G401 (cell line): ENCODE measurements around the gene OR10V1. TPM values are rescaled to one million over a fixed set of nuclear protein-coding genes. Genes with fewer than 3 reads are reported as not detected.
"Not testable (repeated sequence)": the region's sequence is repeated elsewhere in the genome, so short reads cannot be mapped to it uniquely, and the experiment has no call there.

Experiments
- DNase-seq: peaks from one replicate; pipeline ENCODE4 v3.0.0-alpha.2; 2015; ENCODE audit warnings: low spot score
- in situ Hi-C: cut with HindIII; loops from 2 replicates; pipeline ENCODE4 v1.10.0; 2016; ENCODE audit warnings: low sequenced_read_pairs, mixed read lengths
- total RNA-seq: library from RNA; depleted of rRNA; stranded (reverse); fragments of >200 nt; shearing (Covaris generic); gene quantifications from 2 replicates; pipeline ENCODE4 v1.2.3, GENCODE V29; 2014

Gene OR10V1
- total RNA-seq, 1 experiment from 2014 or later: not detected

DNA sequence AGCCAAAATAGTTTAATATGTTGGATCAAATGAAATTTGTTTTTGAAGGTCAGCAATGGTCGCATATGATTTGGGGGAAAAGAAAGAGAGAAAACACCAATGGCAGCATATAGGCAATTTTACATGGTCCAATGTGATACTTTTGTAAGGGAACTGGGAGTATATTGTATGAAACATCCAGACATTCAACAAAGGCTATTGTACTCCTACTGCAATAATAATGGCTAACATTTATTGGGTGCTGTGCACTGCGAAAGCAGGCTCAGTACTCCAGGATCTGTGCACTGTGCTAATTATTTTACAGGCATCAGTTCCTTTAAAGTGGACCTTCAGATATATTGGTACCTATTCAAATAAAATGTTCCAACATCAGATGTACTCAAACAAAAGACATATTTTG is 5.9 kb upstream of the OR10V1 start:
- no peak for DNase-seq
- in situ Hi-C loops: no loop called here

DNA sequence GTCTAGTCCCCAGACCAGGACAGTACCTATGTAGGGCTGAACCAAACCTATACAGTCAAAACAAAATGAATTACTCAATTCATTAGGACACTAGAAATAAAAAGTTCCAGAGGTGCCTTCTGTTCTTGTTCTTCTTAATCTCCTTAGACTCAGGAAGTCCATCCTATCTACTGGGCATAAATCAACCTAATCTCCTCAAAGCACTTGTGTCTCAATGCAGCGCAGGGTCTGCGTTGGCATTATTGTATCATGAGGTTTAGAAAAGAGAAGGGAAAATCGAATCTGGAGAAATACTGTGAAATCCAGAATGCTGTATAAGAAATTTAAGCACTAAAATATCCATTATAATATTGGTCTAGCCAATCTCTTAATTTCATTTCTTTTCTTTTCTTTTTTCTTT is 2.4 kb upstream of the OR10V1 start:
- no peak for DNase-seq
- in situ Hi-C loops: no loop called here

DNA sequence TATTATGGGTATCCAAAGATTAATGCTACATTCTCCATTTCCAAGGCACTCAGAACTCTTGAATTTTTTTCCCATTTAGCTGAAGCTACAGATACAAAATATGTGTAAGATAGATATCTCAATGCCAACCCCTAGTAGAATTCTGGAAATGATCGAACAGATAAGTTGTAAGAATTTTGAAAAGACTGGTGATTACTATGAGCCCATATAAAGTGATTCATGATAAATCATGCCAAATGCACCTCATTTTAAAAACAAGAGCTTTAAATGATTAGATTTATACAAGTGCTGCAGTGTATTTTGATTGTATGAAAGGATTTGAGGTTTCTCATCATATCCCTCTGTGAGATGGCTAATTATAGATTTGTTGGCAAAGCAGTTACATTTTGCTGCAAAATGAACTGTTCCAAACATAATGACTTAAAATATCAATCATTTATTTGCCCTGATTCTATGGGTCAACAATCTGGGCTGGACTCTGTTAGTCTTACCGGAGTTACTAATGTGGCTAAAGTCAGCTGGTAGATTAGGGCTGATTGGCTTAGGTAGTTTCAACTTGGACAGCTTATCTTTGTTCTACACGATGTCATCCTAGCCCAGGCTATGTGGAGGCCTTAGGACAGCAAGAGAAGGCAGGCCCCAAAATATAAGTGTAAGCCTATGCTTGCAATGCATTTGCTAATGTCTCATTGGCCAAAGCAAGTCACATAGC is 3.4 kb downstream of the OR10V1 start:
- in situ Hi-C loops: no loop called here
- DNase-seq: no peak

DNA sequence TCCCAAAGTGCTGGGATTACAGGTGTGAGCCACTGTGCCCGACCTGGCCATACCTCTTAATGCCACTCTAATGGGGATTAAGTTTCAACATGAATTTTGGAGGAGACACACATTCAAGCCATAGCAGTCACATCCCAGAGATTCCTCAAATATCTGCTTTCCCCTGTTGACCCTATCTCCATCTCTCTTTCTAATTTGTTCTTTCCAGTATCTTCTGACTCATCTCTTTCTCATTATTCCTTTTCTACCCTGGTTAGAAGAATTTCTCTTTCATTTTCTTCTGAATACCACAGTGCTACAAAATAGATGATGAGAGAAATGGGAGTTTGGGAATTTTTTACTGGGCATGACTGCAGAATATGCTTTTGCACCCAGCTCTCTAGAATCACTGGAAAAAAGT is 5.1 kb downstream of the OR10V1 start:
- in situ Hi-C loops: no loop called here
- no peak for DNase-seq

DNA sequence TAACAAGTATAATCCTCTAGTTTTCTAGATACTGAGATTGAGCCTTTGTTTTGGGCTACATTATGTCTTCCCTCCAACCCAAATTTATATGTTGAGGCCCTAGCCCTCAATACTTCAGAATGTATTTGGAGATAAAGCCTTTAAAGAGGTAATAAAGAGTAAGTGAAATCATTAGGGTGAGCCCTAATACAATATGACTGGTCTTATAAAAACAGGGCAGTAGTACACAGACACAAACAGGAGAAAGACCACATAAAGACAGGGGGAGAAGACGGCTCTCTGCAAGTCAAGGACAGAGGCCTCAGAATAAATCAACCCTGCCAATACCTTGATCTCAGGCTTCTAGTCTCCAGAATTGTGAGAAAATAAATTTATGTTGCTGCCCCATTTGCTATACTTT is 6.3 kb downstream of the OR10V1 start:
- no peak for DNase-seq
- in situ Hi-C loops: no loop called here

DNA sequence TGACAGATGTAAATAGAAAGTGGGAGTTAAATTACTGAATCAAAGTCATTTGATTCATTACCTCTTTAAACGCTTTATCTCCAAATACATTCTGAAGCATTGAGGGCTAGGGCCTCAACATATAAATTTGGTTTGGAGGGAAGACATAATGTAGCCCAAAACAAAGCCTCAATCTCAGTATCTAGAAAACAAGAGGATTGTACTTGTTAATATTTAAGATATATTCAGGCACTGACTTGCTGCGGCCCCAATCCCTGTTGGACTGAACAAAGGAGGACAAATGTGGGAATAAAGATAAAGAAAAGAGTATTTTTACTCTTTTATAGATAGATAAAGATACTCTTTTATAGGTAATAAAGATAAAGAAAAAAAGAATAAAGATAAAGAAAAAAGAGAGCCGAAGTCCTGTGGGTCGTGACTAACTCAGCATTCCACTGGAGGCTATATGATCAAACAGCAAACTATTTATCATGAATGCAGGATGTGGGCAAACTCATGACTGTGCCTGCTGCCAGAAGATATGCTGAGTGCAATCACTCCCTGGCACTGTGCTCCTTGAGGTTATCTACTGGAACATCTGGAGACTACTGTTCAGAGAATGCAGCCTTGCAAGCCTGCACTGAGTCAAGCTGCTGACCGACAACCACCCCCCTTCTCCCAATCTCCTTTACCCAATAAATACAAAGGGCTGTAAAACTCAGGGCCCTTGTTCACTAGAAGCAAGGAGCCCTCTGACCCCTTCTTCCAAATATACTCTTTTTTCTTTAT is 6.9 kb downstream of the OR10V1 start:
- in situ Hi-C loops: no loop called here
- DNase-seq: no peak

DNA sequence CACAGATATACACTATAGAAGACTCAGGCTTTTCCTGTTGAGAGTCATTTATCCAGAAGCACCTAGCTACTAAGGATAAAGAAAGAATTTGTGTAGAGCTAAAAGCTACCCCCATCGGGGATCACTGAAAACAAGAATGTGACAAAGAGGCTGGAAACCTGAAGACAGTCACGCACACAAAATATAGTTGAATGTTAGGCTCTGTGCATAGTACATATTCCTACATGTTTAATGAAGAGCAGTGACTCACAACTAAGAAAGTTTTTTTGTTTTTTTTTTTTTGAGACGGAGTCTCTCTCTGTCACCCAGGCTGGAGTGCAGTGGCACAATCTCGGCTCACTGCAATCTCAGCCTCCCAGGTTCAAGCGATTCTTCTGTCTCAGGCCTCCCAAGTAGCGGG is 8.4 kb downstream of the OR10V1 start:
- no peak for DNase-seq
- in situ Hi-C loops: no loop called here

DNA sequence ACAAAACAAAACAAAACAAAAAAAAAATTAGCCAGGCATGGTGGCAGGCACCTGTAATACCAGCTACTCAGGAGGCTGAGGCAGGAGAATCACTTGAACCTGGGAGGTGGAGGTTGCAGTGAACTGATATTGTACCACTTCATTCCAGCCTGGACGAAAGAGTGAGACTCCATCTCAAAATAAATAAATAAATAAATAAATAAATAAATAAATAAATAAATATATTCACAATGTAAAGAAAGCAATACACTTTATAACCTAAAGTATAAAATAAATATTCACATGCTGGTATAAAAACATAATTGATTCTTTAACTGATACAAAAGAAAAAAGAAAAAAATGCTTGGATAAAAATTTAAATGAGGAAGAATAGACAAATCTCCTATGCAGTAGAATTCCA is 10.1 kb downstream of the OR10V1 start:
- in situ Hi-C loops: not testable (repeated sequence)

DNA sequence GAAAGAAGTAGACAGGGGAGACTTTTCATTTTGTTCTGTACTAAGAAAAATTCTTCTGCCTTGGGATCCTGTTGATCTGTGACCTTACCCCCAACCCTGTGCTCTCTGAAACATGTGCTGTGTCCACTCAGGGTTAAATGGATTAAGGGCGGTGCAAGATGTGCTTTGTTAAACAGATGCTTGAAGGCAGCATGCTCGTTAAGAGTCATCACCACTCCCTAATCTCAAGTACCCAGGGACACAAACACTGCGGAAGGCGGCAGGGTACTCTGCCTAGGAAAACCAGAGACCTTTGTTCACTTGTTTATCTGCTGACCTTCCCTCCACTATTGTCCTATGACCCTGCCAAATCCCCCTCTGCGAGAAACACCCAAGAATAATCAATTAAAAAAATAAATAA is 13.5 kb downstream of the OR10V1 start:
- DNase-seq, in situ Hi-C loops: not testable (repeated sequence)

More for the DNA sequence above, 10.1 kb downstream of the OR10V1 start:
- not testable (repeated sequence) for DNase-seq

DNA sequence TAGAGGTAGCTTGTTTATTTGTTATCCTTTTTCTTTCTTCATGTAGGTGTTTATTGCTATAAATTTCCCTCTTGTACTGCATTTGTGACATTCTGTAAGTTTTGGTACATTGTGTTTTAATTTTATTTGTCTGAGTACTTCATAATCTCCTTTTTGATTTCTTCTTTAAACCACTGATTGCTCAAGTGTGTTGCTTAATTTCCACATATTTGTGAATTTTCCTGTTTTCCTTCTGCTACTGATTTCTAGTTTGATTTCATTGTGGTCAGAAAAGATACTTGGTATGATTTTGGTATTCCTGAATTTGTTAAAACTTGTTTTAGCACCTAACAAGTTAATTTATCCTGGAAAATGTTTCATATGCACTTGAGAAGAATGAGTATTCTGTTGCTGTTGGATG is 15.1 kb downstream of the OR10V1 start:
- DNase-seq: no peak
- in situ Hi-C loops: no loop called here

DNA sequence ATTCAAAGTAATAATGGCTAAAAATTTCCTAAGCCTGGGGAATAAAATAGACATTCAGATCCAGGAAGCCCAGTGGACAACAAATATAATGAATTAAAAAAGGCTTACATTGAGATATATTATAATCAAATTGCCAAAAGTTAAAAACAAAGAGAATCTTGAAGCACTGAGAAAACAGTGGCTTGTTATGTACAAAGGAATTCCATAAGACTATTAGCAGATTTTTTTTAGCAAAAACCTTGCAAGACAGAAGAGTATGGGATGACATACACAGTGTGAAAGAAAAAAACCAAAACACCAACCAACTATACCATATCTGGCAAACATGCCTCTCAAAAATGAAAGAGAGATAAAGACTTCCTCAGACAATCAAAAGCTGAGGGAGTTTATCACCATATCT is 20.7 kb downstream of the OR10V1 start:
- no peak for DNase-seq
- in situ Hi-C loops: no loop called here

DNA sequence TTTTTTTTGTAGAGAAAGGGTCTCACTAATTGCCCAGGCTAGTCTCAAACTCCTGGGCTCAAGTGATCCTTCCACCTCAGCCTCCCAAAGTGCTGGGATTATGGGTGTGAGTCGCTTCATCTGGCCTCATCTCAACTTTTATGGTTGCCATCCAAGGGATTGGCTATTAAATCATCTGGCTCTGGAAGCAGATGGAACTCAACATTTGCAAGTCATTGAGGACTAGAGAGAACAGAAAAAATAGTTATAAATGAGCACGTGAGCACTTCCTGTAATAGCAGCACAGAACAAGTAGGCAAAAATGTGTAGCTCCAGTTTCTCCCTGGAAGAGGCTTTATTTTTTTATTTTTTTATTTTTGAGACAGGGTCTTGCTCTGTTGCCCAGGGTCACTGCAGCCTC is 22.5 kb downstream of the OR10V1 start:
- no peak for DNase-seq
- in situ Hi-C loops: no loop called here

DNA sequence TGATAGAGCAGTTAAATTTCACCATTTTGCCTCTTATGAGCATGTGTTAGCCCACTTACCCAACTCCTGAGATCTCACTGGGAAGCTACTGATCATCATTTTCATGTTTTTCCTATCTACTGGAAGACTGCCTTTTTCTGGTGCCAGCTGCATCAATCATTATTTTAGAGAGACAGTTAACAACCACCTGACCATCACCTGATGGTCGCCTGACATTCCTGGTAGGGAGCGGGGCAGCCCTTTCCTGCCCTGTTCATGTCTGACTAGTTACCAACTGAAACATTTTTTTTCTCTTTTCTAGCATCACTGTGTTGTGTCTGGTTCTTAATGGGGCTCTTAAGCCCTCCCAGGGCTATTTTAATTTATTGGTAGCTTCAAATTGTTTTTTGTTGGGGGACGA is 24.6 kb downstream of the OR10V1 start:
- in situ Hi-C loops: no loop called here
- no peak for DNase-seq

DNA sequence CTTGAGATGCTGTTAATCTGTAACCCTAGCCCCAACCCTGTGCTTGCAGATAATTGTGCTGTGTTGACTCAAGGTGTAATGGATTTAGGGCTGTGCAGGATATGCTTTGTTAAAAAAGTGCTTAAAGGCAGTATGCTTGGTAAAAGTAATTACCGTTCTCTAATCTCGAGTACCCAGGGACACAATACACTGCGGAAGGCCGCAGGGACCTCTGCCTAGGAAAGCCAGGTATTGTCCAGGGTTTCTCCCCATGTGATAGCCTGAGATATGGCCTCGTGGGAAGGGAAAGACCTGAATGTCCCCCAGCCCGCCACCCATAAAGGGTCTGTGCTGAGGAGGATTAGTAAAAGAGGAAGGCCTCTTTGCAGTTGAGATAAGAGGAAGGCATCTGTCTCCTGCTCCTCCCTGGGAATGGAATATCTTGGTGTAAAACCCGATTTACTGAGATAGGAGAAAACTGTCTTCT is 32.4 kb downstream of the OR10V1 start:
- DNase-seq, in situ Hi-C loops: not testable (repeated sequence)

DNA sequence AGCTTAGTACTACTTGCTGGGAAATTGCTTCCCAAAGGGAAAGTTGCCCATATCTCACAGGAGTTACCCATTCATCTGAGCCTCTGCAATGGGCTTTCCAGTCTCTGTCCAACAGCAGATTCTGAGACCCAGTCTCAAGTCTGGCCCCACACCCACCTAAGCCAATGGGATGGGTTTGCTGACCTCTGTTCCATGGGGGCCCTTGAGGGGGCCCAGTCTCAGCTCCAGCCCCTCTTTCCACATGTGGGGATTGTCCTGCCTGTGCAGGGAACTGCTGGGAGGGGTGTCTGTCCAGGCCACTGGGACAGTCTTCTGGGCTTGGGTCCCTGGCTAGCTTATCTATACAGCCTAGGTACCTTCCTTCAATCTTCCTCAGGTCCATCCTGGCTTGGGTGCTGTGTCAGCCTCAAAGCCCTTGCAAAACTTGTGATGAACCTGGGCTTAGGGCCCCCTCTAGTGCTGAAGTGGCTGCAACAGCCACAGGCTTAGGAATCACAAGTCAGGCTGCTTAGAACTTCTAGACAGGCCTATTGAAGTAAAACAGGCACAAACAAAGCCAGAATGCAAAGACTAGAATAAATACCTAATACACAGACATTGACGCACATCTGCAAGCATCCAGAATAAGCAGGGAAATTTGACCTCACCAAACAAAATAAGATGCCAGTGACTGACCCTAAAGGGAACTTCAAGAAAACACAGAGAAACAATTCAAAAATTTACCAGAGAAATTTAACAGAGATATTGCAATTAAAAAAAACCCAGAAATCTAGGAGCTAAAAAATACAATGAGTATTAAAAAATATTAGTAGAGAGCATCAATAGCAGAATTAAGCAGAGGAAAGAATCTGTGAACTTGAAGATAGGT is 33.1 kb downstream of the OR10V1 start:
- in situ Hi-C loops: no loop called here
- DNase-seq: peak; percentile 40

DNA sequence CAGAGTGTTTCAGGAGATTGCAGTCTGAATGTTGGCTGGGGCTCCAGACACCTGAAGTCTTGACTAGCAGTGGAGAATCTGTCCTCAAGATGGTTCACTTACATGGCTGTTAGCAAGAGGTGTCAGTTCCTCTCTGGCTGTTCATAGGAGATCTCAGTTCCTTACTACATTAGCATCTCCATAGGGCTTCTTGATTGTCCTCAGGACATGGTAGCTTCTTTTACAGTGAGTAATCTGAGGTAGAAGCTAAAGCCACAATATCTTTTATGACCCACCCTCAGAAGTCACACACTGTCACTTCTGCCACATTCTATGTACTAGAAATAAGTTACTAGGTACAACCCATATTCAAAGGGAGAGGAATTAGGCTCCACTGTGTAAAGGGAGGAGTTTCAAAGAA is 34.3 kb downstream of the OR10V1 start:
- in situ Hi-C loops: no loop called here
- no peak for DNase-seq

DNA sequence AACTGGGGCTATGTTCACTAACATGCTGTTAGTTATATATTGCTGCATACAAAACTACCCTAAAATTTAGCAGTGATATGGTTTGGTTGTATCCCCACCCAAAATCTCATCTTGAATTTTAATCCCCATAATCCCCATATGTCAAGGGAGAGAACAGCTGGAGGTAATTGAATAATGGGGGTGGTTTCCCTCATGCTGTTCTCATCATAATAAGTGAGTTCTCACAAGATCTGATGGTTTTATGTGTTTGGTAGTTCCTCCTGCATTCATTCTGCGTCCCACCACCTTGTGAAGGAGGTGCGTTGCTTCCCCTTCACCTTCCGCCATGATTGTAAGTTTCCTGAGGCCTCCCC is 34.9 kb downstream of the OR10V1 start:
- no peak for DNase-seq
- in situ Hi-C loops: no loop called here

DNA sequence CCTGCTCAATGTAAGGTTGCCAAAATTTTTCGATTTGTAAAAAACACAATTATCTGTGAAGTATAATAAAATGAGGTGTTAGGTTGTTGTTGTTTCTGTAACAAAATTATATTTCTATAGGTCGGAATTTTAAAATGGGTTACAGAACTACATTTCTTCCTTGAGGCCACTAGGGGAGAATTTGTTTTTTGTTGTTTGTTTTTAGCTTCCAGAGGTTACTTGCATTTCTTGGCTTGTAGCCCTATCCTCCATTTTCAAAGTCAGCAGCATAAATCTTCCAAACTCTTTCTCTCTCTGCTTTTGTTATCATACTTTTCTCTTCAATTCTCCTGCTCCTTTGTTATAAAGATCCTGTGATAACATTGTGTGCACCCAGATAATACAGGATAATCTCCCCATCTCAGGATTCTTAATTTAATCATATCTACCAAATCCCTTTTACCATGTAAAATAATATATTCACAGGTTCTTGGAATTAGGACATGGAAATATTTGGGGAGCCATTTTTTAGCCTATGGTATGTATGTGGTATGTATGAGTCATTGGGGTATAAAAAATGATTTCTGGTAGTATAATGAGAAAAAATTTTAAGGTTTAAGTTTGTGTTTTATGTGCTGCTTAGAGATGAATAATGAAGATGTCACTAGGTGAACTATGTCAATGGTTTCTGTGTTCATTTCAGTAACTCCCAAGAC is 35.4 kb downstream of the OR10V1 start:
- no peak for DNase-seq
- in situ Hi-C loops: no loop called here

DNA sequence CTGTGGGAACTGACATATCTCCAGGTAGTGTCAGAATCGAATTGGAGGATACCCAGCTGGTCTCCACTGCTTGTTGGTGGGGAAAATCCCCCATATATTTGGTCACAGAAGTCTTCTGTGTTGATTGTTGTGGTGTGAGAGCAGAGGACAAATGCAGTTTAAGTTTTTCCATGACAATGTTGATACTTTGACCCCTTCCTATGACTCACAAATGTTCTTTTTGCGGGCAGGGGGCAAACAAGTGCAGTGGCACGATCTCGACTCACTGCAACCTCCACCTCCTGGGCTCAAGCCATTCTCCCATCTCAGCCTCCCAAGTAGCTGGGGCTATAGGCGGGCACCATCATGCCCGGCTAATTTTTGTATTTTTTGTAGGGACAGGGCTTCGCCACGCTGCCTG is 37.4 kb downstream of the OR10V1 start:
- in situ Hi-C loops: no loop called here
- DNase-seq: no peak
